ENCODE measurements around the gene FAM229A. TPM values are rescaled to one million over a fixed set of nuclear protein-coding genes. Genes with fewer than 3 reads are reported as not detected.
A peak's percentile ranks its signal among the peaks of the same experiment; 100 is the strongest.

FAM229A gene
- total and polyA plus RNA-seq, 2 of the 8 experiments (the other 6 are each of a cell fraction or from before 2014, with no cell fraction given), result 4.1 to 4.2 TPM

- TF ChIP-seq ASH2L (IDR thresholded peaks at IDR 0.05; ENCODE audit: low read length) (peak; percentile 58), EZH2 (IDR thresholded peaks at IDR 0.05; ENCODE audit: low read depth, low read length, severe bottlenecking) (peak; percentile 42), BACH1 (IDR thresholded peaks at IDR 0.05; ENCODE audit: low read length) (no peak; the same call in 1 of the 2 replicates), CHD1 (IDR thresholded peaks at IDR 0.05; ENCODE audit: low read depth, low read length) (no peak), SRF (IDR thresholded peaks at IDR 0.05; ENCODE audit: low read depth, low read length) (no peak), SUZ12 (IDR thresholded peaks at IDR 0.05; ENCODE audit: low read length) (no peak; the same call in 1 of the 2 replicates), EGR1 (IDR thresholded peaks at IDR 0.05; ENCODE audit: borderline replicate concordance, low read depth, low read length) (no peak), E2F6 (IDR thresholded peaks at IDR 0.05) (peak; percentile 87), CHD7 (IDR thresholded peaks at IDR 0.05; ENCODE audit: insufficient replicate concordance, low read length) (no peak), BRCA1 (IDR thresholded peaks at IDR 0.05; ENCODE audit: low read depth, low read length) (no peak)
These were observed 411 bp downstream of the FAM229A start (continued) for GRCh38 chr1:32361674-32362473.
